EL (cell line): ENCODE data around the gene KIF3B.
A peak's percentile ranks its signal among the peaks of the same experiment; 100 is the strongest.
"Not testable (repeated sequence)": the region's sequence is repeated elsewhere in the genome, so short reads cannot be mapped to it uniquely, and the experiment has no call there.

Experiments used
- DNase-seq: peaks from one replicate; pipeline ENCODE4 v3.0.0-alpha.2; 2016

KIF3B gene

GRCh38 chr20:32277361-32278198 is at the start of gene KIF3B:
TSS of gene KIF3B (plus strand) at chr20:32277651. CDS start at chr20:32309778, 32,127 bp downstream.
- peak; percentile 88 for DNase-seq

GRCh38 chr20:32227744-32228688 is 49.4 kb upstream of the KIF3B start:
- DNase-seq = no peak

GRCh38 chr20:32229251-32229747 is 48.2 kb upstream of the KIF3B start:
- no peak for DNase-seq

DNA sequence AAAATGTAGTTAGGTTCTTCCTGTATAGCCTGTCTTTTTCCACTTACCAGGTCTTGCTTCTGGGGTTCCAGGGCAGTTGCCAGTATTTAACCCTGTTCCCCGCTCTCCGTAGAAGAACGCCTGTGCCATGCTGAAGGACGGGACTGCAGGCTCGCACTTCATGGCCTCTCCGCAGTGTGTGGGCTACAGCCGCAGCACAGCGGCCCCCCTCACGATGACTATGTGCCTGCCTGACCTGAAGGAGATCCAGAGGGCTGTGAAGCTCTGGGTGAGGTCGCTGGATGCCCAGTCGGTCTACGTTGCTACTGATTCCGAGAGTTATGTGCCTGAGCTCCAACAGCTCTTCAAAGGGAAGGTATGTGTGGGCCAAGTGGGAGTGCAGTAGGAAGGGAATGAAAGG is 46.7 kb upstream of the KIF3B start:
- DNase-seq = no peak

- no peak for DNase-seq
Measured at GRCh38 chr20:32231245-32231644, 46.2 kb upstream of the KIF3B start.

- no peak for DNase-seq
Measured at GRCh38 chr20:32231847-32232246, 45.6 kb upstream of the KIF3B start.

GRCh38 chr20:32232326-32232886 is 45.0 kb upstream of the KIF3B start:
- DNase-seq = no peak

DNA sequence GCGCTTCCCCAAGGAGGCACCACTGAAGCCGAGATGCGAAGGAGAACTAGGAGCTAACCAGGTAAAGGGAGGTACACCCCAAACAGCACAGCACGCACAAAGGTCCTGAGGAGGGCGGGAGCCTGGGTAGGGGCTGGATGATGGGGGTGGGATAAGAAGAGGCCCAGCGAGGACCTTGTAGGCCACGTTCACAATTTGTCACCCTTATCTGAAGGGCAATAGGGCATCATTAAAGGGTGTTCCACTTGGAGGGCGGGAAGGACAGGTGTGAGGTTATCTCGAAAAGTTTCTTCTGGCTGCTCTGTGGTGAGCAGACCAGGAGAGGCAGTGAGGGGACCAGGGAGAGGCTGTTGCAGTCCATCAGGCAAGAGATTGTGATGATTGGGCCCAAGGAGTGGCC is 44.2 kb upstream of the KIF3B start:
- DNase-seq = no peak

DNA sequence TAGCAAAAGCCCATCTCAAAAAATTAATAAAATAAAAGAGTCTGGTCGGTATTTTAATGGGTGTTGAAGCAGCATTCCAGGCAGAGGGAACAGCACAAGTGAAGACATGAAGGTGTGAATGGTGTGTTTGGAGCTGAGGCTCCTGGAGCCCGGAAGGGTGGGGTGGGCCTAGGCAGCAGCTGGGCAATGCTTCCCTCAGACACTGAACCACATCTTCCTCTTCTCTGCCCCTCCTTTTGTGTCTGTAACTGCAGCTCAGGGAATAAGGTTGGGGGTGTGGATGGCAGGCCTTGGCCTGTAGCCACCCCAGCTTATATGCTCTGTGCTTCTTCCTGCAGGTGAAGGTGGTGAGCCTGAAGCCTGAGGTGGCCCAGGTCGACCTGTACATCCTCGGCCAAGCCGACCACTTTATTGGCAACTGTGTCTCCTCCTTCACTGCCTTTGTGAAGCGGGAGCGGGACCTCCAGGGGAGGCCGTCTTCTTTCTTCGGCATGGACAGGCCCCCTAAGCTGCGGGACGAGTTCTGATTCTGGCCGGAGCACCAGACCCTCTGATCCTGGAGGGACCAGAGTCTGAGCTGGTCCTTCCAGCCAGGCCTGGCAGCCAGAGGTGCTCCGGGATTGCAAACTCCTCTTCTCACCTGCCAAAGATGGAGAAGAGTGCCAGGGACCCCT is 43.2 kb upstream of the KIF3B start:
- no peak for DNase-seq

DNA sequence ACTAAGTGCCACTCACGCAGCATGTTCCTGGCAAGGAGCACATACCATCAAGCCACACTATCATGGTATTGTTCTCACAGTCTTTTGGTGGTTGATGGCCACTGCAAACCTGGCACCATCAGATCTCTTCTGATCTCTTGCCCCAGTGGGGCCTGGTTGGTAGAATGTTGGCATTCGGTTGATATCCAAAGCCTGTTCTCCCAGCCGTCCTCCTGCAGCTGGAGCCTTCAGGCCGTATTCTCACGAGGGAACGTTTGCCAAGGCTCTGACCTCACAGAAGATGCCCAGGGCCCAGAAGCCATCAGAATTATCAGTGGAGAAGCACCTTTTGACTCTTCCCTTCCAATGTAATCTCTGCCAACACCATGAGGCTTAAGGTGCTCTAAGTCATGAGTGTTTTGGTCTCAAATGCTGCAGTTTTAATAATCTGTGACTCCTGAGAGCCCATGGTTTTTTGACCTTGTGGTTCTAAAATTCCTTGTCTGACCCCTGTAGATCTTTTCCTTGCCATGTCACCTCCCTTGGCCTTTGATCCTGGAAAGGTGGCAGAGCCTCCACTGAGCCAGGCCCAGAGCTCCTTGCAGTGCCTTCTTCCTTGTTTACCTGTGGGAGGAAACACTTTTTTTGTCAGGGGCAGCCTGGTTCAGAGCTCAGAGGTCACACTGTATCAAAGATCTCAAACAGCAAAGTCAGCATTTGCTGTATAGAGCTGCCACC is 42.0 kb upstream of the KIF3B start:
- DNase-seq = no peak

DNA sequence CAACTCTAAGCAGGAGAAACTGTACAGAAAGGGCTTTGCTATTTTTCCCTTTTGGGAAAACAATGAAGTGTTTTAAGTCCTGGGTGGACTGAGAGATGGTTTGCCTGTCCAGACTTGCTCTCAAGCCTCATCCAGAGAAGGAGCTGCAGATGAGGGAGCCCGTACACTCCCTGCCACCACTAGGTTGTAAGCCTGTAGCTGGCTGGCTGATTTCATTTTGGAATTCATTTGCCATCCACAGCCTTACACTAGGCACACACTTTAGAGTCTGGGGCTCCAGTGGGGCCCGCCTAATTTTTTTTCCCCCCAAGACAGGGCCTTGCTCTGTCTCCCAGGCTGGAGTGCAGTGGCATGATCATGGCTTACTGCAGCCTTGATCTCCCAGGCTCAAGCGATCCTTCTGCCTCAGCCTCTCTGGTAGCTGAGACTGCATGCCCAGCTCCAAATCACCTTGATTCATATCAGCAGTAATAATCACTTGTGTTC is 41.4 kb upstream of the KIF3B start:
- no peak for DNase-seq

DNA sequence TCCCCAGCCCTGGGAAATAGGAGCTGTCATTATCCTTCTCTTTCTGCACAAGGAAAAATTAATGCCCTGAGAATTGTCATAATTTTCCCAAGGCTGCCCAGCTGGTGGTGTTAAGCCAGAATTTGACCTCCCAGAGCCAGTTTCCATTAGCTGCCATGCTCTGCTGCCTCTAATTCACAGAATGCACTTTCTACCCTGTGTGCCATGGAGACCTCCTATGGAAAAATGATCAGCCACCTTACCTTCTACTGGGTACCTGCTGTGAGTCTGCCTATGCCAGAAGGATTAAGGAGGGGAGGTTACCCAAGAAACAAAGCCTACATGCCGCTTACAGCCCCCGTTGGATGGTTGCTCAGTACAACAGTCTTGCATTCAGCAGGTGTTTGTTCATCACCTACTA is 40.6 kb upstream of the KIF3B start:
- no peak for DNase-seq

- DNase-seq = no peak
Measured at GRCh38 chr20:32237419-32237818, 40.0 kb upstream of the KIF3B start.

- DNase-seq = no peak
Measured at GRCh38 chr20:32238483-32239425, 38.7 kb upstream of the KIF3B start.

- DNase-seq = no peak
Measured at GRCh38 chr20:32240205-32240604, 37.2 kb upstream of the KIF3B start.

DNA sequence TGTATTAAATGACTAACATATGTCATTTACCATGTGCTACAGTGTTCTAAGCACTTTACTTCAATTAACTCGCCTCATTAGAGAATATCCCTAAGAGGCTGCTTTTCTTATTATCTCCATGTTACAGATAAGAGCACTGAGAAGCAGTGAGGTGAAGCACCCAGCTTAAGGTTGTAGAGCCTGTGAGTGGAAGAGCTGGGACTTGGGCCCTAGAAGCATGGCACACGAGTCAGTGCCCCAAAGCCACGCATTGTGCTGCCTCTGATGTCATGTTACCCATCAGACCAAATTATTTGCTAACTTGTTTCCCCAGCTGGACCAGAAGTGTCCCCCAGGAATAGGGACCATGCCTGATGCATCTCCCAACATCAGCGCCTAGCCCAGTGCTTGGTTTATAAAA is 35.6 kb upstream of the KIF3B start:
- no peak for DNase-seq

GRCh38 chr20:32244150-32244823 is 33.2 kb upstream of the KIF3B start:
- no peak for DNase-seq

- DNase-seq = no peak
Measured at GRCh38 chr20:32244959-32245358, 32.5 kb upstream of the KIF3B start.

GRCh38 chr20:32246208-32246607 is 31.2 kb upstream of the KIF3B start:
- DNase-seq = not testable (repeated sequence)

DNA sequence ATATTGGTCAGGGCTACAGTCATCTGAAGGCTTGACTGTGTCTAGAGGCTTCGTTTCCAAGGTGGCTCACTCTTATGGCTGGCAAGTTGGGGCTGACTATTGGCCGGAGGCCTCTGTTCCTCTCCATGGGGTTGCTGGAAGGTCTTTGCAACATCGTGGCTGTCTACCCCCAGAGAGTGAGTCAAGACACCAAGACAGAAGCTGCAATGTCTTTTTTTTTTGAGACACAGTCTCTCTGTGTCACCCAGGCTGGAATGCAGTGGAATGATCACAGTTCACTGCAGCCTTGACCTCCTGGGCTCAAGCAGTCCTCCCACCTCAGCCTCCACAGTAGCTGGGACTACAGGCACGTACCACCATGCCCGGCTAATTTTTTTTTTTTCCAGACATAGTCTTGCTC is 29.4 kb upstream of the KIF3B start:
- DNase-seq = no peak
